SKM-1 (cell line): ENCODE data around the gene EVA1C.
"Not testable (repeated sequence)": the region's sequence is repeated elsewhere in the genome, so short reads cannot be mapped to it uniquely, and the experiment has no call there.

Experiments
- DNase-seq: peaks from one replicate; lab custom pipeline; 2025; ENCODE audit not compliant: unreplicated experiment; lab: John Stamatoyannopoulos, UW

Gene EVA1C

DNA sequence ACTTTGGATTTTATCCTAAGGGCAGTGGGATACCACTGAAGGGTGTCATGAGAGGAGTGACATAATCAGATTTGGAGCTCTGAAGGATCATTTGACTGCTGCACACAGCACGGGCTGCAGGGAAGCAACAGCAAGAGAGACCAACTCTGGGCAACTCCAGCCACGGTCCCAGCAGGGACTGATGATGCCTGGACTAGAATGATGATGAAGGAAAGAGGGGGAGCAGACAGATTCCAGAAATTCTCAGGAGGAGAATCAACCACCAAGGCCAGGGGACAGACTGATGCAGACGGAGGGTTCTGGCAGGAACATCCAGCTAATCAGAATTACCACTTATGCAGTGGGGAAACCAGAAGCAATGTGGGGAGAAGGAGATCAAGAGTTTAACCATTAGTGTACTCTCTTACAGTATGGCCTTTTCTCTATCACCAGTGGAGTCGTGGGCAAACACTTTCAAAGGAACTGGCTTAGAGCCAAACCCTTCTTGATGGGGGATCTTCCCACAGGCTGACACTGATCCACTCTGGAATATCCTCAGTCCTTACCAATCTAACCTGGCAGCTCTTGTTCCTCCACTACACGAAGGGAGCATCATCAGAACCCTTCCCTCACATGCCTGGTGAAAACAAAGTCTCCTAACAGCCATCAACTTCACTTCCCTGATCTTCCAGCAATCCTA lies 23.0 kb upstream of the EVA1C start:
- no peak for DNase-seq

GRCh38 chr21:32390537-32391224 lies 21.8 kb upstream of the EVA1C start:
- not testable (repeated sequence) for DNase-seq

DNA sequence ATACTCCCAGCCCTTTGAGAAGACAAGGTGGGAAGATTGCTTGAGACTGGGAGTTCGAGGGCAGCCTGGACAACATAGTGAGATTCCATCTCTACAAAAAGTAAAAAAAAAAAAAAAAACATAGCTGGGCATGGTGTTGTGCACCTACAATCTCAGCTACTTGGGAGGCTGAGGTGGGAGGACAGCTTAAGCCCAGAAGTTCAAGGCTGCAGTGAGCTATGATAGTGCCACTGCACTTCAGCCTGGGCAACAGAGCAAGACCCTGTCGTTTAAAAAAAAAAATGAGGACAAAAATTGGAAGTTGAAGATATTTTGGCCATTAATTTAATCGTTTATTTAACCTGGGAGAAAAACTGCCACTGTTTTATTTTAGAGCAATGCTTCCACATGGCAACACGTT lies 20.8 kb upstream of the EVA1C start:
- DNase-seq, result no peak

DNA sequence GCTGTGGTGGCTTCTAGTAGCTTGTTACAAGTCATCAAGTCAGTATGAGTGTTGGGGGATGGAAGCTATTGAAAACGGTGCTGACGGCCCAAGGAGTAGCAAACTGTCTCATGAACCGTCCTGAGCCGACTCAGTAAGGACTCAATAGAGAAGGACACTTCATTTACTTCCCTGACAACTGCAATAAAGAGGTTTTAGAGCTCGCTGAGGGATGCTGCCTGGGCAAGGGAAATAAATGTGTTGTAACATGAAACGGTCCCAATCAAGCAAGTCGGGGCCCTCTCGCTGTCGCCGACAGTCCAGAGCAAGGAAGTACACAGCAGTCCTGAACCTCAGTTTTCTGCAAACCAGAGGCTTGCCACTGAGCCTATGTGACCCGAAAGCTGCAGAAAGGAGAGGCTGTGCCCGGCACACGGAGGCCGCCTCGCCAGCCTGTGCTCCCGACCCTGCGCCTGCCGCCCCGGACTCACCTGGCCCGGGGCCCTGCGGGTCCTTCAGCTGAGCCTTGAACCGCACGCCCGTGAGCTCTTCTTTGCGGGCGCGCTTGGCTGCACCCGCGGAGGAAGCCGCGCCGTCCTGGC lies 20.1 kb upstream of the EVA1C start:
- no peak for DNase-seq

DNA sequence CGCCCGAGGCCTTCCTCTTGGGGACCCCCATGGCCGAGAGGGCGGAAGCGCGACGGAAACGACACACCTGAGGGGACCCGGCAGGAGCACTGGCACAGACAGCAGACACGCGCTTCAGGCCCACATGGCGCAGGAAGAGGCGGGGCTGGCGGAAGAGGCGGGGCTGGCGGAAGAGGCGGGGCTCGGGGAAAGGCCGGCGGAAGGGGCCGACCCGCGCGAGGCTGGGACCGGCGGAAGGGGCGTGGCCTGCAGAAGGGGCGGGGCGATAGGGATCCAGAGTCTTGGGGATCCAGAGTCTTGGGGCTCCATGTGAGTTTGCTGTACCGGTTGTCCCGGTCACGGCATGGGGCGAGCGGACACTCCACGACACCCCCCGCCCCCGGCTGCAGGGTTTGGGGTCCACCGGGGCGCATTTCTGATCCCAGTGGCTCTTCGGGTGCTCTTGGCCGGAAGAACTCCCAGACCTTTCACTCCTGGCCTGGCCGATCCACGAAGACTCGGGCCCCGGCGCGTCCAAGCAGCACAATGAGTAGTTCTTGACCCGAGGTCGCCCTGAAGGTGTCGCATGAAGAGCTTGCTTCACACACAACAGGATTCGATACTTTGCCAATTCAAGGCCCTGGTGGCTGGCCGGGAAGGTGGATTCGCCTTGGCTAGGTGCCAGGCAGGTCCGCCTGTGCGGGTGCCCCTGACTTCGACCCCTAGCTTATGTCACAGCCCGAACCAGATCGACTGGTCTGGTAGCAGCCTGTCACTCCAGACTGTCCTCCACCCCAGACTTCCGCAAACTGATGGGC lies 19.4 kb upstream of the EVA1C start, which contains the start of gene URB1:
TSS of gene URB1 (minus strand) at position 133 of the 797 bp plus-strand sequence. CDS start at position 31, 102 bp downstream.
- peak; percentile 72 for DNase-seq

GRCh38 chr21:32393677-32394001 lies 18.9 kb upstream of the EVA1C start:
- no peak for DNase-seq

DNA sequence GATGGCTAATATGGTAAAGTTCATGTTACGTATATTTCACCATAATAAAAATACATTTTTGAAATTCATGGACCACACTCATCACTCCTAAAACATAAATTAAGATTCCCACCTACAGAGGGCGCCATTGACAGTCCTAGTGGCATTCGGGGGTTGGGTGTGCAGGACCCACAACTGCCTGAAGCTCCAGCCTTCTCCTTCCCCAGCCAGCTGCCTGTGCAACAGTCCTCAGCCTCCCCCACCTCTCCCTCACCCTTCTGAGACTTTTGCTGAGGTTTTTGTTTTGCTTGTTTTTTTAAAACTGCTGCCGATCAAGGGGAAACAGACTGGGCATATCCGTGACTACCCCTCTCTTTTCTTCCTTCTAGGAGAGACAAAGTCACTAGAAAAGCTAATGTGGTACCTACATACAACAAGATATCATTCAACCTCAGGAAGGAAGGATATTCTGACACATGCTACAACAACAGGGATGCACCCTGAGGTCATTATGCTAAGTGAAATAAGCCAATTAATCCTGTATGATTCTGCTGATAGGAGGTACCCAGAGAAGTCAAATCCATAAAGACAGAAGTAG lies 9.2 kb upstream of the EVA1C start:
- peak; percentile 33 for DNase-seq

DNA sequence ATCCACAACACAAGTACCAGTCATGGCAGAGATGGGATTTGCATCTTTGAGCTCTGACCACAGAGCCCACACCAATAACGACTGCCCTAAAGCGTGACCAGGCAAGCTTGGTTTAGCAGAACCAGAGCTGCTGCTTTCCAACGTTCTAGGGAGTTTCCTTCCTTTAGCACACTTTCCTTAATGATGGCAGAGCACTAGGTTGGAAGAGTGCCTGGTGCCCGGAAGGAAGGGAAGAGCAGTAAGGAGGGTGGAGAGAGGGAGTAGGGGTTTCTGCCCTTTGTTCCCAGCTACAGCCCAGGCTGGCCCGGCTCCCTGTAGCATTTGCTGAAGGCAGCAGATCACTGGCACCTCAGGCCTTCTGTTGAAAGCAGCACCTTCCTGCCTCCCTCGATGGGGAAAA lies 6.1 kb upstream of the EVA1C start:
- DNase-seq, result no peak

GRCh38 chr21:32410291-32410690 lies 2.2 kb upstream of the EVA1C start:
- no peak for DNase-seq

GRCh38 chr21:32410916-32411315 lies 1.6 kb upstream of the EVA1C start:
- no peak for DNase-seq

DNA sequence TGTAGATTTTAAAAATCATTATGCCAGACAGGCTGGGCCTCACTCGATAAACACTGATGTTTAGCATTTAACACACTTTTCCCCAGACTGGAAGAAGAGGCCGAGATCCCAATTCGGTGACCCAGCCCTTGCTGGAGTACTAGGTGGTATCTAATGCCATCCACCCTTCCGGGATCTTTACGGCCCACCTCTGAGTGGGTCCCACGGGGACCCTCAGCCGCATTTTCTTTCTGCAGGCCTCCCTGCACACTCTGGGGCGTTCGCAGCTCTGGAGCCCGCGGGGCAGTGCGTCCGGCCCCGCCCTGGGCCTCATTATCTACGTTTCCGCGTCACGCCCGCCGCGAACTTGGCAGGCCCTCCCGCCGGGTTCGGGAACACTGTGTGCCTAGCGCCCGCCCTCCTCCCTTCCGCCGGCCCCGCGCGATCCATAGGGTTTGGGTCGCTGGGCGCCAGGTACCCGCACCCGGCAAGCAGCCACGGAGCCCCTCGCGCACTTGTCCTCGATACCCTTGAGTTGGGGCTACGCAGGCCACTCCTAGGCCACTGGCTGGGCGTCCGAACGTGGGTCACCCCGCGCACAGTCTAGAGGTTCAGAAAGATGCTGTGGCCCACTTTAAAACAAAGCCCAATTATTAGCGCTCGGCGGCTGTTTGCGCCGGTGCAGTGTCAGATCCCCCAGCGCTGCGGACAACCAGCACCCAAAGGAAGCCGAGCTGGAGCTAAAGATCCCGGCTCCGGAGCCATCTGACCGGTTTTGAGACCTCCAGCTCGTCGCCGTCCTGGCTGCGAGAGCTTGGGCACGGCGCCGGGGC lies 950 bp upstream of the EVA1C start:
- no peak for DNase-seq

DNA sequence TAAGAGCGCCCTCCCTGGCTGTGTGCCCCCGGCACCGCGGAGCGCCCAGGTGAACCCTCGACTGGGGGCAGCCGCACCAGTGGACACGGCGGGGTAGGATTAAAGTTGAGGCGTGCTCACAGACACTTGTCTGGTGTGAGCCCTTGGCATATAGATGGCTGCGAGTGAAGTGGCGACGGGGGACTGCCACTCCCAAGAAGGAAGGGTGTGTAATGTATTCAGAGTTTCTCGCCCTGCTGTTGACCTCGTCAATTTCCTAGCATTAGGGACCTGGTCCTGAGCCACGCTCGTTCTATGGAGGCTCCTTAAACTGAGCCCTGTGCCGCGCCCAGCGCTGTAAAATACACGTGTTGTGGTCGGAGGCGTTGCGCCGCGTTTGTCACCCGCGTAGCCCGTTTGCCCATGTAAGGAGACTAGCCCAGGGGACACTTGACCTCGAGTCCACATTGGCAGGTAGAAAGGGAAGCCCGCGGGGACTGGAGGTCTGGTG lies 554 bp downstream of the EVA1C start:
- DNase-seq, result no peak

DNA sequence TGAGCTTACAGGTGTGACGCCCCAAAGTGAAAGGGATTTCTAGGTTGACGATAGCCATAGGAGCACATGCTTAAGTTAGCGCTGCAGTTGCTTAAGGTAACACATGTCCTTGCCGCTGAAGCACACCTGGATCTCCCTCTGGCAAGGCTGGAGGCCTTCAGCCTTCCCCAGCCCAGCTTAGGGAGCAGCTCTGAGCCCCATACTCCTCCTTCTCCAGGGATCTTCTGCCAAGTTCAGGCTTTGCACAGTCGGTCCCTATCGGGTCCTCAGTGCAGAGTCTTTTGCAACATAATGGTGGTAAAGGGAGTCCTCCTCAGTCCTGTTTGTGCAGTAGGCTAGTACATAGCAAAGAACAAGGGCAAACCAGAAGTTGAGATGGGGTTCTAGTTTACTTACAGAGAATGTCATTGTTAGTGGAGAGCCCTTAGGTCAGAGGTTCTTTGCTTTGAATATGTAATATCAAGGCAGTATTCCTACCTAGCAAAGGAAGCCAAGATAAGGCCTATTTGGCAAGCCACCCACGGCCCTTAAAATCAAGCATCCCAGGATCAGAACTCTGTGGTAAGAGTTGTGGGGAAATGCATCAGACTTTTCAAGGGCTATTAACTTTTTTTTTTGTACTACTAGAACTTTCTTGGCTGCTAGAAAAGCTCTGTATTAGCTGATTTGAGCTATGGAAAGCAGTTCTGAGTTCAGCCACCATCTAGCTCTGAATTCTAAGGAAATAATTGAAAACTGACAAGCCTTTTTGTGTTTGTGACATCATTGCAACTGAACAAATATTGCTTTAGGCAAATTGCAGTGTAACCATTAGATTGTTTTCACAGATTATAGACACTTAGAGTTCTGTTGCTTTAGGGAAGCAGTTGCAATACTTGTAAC lies 1.4 kb downstream of the EVA1C start:
- DNase-seq, result no peak

GRCh38 chr21:32414579-32415358 lies 2.3 kb downstream of the EVA1C start:
- no peak for DNase-seq

DNA sequence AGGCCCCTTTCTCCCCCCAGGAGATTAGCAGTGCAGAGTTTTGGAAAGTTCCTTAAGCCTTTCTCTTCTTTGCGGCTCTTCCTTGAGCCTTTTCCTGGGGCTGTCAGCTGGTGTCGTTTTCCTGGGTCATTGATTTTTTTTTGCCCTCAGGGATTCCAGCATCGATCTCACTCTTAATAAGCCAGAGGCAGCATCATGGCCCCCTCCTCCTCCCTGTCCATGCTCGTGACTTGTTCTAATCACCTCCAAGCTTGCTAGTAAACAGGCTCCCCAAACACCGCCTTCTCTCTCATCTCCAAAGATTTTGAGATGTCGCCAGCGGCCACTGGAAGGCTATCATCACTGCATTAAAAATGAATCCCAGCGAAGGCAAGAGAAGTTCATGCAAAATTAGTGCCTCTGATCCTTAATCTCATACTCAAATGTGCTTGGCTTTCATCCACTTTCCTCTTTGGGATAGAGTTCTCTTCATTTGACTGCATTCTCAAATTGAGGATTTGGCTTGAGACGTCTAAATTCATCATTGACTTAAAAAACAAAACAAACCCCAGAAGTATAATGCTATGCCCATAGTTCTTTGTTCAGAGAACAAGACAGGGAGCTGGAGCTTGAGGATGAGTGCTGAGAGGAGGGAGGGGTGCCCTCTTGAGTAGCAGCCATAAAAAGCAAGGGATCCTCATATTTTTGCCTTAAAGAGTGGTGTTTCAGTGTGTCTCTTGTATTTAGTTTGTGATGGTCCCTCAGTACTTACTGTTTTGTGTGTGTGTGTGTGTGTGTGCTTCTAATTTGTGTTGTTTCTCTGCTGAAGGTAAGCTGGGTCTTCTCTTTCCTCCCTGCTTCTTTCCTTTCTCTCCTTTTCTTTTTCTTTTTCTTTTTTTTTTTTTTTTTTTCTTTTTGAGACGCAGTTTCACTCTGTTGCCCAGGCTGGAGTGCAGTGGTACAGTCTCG lies 3.2 kb downstream of the EVA1C start:
- DNase-seq, result no peak

DNA sequence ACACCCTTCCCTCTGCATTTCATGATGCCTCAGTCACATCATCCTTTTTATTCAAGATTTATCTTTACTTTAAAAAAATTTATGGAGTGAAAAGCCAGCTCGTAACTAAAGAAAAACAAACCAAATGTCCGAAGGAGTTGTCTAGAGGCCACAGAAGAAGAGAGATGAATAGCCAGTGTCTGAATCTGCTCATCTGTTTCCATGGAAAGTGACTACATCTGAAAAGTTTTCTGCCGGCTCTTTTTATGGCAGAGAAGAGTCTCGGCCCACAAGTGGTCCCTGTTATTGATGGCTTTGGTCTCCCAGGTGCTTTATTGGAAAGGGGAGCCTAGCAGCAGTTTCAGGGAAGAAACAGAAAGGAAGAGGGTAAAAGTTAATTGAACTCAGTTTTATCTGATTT lies 5.6 kb downstream of the EVA1C start:
- no peak for DNase-seq

DNA sequence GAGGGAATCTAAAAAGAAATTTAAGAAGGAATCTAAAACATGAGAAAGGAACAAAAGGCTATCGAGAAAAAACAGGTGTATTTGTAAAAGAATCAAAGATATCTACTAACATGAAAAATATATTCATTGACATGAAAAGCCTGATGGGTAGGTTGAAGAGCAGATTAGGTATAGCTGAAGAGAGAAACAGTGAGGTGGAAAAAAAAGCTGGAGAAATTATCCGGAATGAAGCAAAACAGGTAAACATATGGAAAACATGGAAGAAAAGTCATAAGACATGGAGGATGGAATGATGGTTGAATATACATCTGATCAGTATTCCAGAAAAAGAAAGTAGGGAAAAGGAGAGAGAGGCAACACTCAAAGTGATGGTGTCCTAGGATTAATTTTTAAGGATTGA lies 9.6 kb downstream of the EVA1C start:
- no peak for DNase-seq
